Activated effector memory CD4-positive, alpha-beta T cell treated with Interleukin-2 at 50 U/mL for 16 hours (primary cell): ENCODE results near the gene HOXB8.

Experiments used
- DNase-seq: peaks from one replicate; pipeline ENCODE4 v3.0.0-alpha.2; 2020

The HOXB8 gene

DNA sequence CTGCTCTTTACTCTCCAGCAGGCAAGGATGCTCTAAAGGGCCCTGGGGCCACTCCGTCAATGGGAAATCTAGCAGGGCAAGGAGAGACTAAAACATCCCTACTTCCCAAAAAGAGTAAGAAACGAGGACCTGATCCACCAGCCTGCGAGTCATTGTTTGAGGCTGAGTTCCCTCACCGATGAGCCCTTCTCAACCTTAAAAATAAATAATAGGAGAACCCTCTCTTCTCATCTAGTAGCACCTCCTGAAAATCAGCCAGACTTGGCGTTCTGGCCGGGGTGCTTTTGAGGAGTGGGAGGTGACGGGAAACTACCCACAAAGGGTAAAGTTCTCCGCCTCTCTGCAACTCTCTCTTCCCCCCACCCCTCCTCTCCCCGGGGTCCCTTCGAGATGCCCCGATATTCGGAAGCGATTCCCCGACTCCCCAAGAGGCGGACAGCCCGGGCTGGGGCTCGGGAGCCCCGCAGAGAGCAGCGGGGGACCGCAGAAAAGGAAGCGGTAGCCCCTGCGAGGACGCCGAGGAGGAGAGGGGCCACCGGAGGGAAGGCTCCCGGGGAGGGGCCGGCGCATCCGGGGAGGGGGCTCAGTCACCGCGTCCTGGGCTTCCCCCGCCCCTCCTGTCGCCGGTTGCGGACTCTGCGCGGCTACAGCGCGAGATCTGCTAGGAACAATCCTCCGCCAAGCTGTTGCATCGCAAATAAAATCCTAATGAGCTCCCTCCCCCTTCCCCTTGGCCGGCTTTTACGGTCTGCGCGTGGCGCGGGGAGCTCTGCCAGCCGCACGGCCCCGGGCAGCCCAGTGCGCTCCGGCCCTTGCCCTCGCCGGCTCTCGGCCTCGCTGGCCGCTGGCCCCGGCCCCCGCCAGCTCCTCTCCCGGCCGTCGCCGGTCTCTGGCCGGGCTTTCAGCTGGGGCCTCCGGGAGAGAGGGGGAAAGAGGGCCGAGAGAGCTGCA lies 9.7 kb upstream of the HOXB8 start:
- no peak for DNase-seq

DNA sequence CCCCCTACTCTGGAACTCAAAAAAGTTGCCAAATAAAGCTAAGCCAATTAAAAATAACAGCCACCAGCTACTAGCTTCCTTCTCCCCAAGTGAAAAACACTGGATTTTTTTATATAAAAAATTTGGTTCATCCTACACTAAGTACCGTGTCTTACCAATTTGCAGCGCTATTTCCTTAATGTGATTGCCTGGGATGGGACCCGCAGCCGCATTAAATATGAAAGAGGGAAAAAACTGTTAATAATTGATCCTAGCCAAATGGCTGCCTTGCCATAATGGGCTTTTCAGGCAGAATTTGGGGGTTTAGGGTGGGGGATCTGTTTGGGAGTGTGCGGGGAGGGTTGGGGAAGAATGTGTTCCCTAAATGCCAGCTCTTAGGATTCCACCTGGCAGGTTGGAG lies 9.0 kb upstream of the HOXB8 start:
- DNase-seq, result no peak

DNA sequence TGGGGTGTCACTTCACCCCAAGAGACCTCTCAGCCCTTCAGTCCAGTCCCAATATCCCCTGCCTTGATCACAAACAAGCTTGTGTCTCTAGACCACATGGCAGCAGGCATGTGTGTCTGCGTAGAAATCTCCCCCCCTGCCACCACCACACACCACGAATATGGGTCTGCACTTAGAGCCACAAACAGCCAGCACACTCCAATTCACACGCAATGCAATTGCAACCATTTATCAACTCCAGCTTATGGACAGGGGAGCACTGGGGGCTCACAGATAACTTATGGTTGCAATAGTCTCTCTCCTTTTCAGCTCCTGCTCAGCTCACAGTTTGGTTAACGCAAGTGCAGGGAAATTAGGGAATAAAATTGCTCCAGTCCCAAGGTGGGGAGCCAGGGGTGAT lies 8.5 kb upstream of the HOXB8 start:
- no peak for DNase-seq

DNA sequence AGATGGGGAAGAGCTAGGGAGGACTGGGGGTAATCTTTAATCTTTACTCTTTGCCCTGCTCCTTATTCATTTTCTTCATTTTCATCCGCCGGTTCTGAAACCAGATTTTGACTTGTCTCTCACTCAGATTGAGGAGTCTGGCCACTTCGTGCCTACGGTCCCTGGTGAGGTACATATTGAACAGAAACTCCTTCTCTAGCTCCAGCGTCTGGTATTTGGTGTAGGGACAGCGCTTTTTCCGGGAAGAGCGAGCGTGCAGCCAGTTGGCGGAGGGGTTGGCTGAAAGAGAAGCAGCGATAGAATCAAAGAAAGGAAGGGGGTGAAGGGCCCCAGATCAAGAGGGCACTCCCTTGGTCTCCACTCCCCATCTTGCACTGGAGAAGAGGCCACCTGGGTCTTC lies 7.8 kb upstream of the HOXB8 start:
- no peak for DNase-seq

DNA sequence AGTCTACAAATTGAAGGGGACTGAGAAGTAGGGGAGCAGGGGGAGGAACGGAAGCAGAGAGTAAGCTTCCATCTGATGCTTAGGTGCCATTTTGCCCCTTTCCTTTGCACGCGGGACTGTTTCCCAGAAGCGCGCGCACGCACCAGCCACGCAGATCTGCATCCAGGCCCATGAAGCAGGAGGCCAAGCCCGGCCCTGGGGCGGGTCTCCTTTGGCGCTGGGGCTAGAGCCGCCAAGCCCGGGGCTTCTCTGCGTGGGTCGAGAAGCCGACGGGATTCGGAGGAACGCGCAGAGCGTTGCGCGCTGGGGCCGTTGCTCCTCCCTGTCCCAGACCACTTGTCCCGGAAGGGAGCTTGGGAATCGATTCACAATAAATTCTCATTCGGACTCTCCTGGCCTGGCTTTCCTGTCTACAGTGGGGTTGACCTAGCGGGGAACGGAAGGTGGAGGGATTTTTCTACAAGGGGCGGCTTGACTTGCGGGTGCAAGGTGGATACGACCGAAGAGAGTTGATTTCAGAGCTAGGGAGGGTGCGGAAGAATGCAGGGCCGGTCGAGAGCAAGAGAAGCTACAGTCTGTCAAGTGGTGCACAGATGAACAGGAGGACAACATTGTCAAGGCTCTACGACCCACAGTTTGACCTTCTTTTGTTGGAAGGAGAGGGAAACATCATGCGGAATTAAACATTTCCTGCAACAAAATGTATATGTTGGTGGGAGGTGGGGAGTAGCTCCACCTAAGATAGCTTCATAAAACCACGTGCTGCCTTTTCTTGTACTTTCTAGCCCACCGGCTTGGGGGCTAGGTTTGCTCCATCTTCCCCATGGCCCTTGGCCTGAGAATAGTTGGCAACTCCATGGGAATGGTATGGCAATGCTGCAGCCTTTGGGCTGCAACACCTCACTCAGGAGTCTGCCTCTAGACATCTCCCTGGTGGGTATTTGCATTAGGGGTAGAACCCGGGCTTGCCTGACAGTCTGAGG lies 6.6 kb upstream of the HOXB8 start:
- DNase-seq, result no peak

DNA sequence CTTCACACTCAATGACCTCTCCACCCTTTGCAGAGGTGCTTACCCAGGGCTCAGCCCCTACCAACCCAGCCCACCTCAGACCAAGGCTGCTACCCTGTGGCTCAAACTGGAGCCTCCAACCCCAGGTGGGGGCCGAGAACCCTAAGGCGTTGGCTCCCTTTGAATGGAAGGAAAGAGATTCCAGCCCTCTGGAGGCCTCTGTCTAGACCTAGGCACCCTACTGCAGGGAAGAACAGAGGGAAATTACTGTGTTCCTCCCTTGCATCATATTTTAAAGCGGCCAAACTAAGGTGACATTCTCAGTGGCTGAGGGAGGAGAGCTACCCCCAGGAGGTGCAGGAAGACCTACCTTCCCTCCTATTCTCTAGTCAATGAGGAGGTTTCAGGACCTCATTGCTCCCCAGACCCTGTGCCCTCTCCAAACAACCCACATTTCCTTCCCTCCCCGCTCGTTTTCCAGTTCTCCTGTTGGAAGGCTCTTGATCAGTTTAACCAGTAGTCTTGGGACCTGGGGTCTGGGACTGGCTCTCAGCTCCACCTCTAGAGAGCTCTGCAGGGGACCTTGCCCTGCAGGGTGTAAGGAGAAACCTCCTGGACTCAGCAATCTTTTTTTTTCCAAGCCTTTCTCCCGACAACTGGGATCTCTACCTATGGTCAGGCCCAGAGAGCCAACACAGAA lies 5.5 kb upstream of the HOXB8 start:
- DNase-seq, result no peak

DNA sequence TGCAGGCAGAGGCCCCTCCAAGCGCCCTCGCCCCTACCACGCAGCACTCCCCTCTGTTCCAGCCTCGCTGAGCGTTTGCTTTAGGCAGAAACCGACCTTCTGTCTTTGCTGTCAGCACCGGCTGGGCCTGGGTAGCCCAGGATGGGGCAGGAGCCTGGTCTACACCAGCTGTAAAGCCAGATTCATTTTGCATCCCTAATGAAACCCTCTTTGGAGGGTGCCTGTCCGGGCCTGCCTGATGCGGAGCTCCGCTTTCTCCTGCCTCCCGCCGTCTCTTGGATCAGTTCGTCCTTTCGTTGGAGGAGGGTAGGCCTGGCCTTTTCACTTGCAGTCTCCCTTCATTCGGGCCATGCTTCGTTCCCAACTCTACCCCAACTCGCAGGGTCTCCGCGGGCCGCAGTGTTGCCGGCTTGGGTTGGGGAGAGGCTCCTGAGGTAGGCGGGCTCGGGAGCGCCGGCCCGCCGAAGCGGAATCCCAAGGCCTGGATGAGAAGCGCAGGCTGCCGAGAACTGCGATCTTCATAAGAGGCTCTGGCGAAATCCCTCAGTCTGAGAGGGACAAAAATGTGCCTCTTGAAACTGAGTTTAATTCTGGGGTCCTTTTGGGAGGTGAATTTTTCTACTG lies 4.8 kb upstream of the HOXB8 start:
- no peak for DNase-seq

DNA sequence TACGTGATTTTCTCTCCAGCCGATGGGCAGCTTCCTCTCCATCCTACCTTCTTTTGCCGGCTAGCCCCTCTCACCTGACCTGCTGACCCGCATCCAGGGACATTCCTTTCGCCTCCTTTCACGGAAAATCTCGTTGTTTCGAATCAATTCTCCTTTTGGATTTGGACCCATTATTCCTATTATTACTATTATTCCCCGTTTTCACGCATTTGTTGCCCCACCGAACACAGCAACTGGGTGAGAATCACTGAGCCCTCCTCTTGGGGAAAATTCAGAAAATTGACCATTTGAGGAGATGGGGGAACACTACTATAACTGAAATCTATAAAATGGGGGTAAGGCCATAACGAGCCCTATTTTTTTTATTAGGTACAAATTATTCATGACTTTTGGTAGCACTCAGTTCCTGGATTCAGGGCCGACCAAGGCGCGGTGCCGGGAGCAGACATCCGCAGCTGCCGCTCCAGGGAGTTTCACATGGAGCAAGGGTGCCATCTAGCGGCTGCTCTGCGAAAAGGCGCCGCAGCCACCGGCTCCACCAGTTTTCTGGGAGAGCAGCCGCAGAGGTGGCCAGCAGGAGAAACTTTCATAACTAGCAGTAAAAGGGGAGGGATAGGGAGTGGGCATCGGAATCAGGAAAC lies 3.3 kb upstream of the HOXB8 start:
- peak; percentile 71 for DNase-seq

DNA sequence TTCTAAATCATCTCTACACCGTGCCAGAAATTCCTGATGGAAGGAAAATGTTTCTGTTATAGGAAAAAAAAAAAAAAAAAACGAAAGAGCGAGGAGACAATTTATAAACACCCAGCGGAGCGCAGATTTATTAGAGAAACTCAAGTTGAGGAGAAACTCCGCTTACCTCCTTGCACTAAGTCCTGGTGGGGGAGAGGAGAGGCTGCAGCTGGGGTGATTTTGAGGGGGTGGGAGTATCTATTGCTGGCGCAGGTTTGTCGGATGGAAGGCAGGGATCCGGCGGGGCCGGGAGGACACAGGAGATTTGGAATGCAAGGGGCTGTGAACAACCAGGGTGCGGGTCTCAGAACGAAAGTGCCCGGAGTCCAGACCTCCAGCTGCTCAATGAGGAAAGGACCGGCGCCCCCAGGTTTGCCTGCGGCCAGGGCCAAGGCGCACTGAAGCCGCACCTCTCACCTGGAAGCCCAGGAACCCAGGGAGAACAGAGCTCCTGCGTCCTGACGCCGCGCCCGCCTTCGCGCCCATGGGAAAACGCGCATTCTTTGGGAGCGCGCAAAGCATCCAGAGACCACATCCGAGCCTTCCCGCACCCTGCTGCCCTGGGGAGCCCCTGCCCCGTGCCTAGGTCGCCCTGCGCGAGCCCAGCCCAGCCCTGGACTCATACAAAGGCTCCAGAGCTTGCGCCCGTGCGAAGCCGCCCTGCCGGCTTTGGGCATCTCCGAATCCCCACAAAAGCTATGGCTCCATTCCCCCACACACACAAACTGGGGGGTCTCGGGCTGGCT lies 2.6 kb upstream of the HOXB8 start:
- DNase-seq, result no peak

DNA sequence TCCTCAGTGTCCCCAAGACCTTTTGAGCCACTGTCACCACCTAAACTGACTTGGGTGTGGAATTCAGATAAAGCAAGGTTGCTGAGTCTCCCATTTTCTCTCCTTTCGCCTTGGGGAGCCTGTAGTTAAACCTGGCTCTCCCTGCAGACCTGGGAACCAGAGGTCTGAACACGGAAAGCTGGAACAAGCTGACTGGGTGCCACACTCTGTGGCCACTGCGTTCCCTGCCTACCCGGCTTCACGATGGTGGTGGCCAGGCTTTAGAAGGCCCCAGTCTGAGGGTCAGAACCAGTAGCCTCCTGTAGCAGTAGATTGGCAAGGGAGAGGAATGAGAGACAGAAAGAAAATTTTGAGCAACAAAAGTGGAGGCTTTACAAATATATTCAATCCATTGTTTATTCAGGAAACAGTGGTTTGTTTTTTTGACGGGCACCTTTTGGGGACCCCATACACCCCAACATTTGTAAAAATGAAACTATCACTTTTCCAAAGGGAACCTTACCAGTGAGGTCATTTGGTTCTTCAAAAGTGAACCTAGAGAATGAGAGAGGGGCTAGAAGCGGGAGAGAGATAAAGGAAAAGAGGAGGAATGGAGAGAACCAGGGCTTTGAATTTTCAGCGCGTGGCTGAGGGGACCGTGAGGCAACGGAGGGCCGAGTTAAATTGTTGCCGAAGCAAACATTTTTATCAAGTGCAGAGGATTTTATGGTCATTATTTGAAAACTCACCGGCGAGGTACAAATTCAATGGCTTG lies 1.8 kb upstream of the HOXB8 start:
- no peak for DNase-seq

DNA sequence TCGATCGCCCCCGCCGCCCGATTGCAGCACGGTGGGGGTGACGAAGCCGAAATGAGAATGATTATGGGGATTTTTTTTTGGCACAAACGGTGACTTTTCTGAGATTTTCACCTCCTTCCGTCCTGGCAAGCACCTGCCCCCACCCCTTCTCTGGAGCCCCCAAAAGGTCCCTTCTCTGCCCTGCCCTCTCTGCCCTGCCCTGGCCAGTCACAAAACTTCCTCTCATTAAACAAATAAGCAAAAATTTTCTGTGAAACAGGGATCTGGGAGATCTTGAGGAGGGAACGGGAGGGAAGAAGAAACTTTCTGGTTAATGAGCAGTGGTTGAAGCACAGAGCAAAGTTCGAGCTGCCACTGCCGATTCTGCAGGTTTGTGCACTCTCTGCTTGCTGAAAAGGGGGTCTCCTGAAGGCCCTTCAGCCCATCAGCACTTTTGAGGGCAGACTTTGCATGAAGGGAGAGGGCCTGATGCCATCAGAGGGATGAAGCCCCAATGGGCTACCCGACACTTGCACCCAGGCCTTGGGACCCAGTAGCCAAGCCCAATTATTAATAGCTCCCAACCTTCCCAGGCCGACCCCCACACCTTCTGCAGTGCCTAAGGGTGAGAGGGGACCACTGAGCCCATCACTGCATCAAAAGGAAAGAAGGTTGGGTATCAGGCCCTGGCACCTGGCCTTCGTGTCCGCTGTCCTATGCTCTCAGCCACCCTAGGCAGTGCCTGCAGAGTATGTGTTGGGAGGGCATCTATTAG lies 1.0 kb upstream of the HOXB8 start:
- no peak for DNase-seq

DNA sequence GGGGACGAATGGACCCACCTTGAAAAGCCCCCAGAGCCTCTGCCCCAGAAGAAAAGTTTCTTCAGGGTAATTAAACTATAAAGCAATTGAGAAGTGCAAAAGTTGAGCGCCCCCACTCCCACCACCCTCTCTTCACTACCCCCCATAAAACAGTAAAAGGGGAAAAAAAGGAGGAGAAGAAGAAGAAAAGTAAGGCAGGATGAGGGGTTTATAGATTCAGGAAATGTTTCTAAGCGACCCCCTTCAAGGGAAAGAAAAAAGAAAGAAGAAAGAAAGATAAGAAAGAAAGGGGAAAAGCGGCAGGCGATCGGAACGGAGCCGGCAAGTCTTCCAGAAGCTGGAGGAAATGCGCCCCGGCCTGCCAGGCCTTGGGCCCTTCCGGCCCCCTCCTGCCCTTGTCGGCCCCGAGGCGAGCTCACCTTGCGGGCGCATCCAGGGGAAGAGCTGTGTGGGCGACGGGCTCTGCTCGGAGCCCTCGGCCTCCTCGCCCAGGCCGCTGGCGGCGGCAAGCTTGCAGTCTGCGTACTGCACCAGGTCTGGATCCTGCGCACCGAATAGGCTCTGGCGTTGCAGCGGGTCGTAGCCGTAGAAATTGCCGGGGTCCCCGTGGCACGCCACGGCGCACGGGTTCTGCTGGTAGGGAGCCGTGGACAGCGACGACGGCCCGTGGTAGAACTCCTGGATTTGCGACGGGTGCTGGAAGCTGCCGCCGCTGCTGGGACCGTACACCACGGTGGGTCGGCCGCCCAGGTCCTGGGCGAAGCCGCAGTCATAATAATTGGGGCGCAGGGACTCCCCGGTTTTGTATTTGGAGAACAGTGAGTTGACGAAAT lies 1.0 kb downstream of the HOXB8 start:
- no peak for DNase-seq

DNA sequence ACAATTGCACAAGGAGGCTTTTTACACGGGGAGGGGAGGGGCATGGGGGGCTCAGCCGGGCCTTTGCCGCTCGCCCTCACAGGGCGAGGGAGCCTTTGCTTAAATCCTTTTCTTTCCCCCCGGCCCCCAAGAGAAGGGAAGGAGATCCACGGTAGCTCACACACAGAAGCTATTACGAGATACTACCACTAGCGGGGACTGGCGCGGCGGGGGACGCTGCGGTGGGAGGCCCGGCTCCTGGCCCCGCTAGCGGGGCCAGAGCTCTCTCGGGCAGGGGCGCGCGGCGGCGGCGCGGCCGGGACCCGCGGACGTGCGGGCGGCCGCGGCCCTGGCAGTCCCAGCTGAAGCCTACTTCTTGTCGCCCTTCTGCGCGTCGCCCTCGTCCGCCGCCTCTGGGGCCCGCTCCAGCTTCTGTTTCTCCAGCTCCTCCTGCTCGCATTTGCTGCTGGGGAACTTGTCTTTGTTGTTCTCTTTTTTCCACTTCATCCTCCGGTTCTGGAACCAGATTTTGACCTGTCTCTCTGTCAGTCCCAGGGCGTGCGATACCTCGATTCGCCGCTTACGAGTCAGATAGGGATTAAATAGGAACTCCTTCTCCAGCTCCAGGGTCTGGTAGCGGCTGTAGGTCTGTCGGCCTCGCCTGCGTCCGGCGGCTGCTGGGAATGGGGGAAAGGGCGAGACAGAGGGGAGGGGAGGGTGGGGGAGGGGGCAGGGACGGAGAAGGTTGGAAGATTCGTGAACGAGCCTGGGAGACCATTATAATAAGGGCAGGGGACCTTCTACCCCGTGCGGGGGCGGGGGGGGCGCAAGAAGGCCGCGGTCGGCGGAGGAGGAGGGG lies 2.0 kb downstream of the HOXB8 start:
- DNase-seq, result no peak

DNA sequence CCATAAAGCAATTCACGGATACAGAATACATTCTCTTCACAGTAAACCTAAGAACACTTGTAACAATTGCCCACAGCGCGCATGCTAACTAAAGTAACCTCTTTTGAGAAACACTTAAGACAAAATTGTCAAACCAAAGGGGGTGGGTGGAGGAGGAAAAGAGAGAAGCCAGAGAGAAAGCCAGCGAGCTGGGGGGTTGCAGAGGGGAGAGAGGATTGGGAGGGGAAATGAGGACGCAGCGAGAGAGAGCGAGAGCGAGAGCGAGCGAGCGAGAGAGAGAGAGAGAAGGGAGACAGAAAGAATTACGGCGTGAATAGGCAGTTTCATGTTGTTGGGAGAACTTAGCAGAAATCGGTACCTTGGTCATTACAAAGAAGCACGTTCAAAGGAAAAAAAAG lies 2.6 kb downstream of the HOXB8 start:
- DNase-seq, result no peak

DNA sequence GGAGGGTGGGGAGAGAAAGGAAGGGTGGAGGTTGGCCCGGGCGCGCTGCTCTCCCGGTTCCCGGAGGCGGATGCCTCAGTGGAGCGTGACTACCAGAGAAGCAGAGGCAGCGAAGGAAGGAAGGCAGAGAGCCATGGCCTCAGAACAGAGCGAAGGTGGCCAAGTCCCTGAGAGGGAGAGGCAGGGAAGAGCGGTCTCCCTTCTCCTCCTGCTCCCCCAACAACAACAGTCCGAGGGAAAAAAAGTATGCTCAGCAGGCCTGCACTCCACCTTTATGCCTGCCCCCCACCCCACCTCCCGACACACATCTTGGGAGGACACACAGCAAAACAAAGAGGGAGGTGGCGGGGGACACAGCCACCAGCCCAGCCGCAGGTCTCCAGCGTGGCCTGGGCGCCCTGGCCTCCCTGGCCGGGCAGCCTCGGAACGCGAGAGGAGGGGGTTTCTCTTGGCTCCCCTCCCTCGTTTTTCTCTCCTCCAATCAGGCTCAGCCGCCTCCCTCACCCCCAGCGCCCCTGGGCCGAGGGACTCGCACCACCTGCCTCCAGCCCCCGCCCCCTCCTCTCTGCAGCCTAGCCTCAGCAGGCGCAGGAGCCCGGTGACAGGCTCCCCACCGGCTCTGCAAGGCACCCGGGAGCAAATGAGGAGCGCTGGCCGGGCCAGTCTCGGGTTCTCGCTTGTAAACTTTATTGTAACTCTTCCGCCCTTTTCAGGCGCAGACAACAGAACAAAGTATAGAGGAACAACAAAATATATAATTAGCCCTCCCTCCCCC lies 3.2 kb downstream of the HOXB8 start:
- no peak for DNase-seq

DNA sequence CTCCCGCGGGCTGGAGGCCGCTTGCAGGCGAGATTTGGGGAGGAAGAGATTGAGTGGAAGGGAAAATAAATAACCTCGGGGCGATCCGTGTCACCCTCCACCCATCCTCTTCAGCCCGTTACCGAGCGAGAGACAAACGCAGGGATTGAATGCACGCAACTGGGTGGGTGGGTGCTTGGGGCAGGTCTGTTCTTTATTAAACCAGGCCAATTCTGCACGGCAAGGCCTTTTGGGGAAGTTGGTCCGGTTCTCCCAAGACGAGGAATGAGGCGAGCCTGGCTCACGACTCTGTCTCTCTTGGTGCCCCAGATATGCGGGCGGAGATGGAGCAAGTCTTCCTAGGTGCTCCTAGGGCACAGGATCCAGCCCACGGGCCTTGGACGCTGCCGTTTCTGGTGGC lies 3.9 kb downstream of the HOXB8 start:
- DNase-seq, result no peak
